HCT116 (cell line): Measurements from ENCODE around the gene SNRPF. TPM values are rescaled to one million over a fixed set of nuclear protein-coding genes. Genes with fewer than 3 reads are reported as not detected.
A peak's percentile ranks its signal among the peaks of the same experiment; 100 is the strongest.

Experiments used
- ATAC-seq: fragments of 200-7000 bp; cut with Tn5 transposase; 2 replicates; pipeline ENCODE4 v1.9.1; 2020; ENCODE audit warnings: mild to moderate bottlenecking, moderate library complexity
- BruUV-seq: library from RNA; stranded (reverse); fragments of 400-500 nt; replicated peaks from 2 replicates; lab custom pipeline; 2021; lab: Mats Ljungman, UMichigan
- CTCF ChIA-PET: fragments of 300-600 bp; sonication (Branson Sonifier 250); formaldehyde crosslinking; loops from one replicate; lab custom pipeline; 2021; ENCODE audit warnings: antibody characterized with exemption; lab: Charles Lee
- POLR2A ChIA-PET: fragments of 300-600, 350-600 bp; sonication (Branson Sonifier 250); formaldehyde crosslinking; loops from one replicate; lab custom pipeline; 2021; ENCODE audit warnings: antibody characterized with exemption; lab: Charles Lee
- RAD21 ChIA-PET, 2 experiments: fragments of 300-600 bp; sonication (Branson Sonifier 250); formaldehyde crosslinking; loops; one replicate each; lab custom pipeline; 2023; ENCODE audit warnings: low total read pairs in 2 of 2; ENCODE audit not compliant: uncharacterized antibody in 2 of 2, unreplicated experiment in 2 of 2, low non-redundant PET in 1 of 2; lab: Charles Lee
- DNase-seq: peaks from one replicate; pipeline ENCODE4 v3.0.0-alpha.2; 2010; ENCODE audit warnings: low read depth, low spot score
- H2AFZ ChIP-seq: fragments of 200-600 bp; shearing (Covaris generic), sonication (generic); 2 replicates; pipeline ENCODE4 v1.6.1; 2017; ENCODE audit warnings: low read depth, mixed run types, mixed read lengths, antibody characterized with exemption, low read length; ENCODE audit not compliant: poor library complexity, severe bottlenecking
- H3K27ac ChIP-seq: 2 replicates; pipeline ENCODE4 v1.5.1; 2012; ENCODE audit warnings: low read depth, low read length
- H3K27me3 ChIP-seq: fragments of 200-600 bp; sonication (generic); 2 replicates; pipeline ENCODE4 v1.6.1; 2016; ENCODE audit warnings: mixed run types, low read length, mixed read lengths; ENCODE audit not compliant: insufficient read depth
- H3K36me3 ChIP-seq, 2 experiments: fragments of 200-500 bp in 1 of 2; fragments of 200-600 bp in 1 of 2; sonication (Bioruptor generic) in 1 of 2; sonication (generic) in 1 of 2; 2 replicates each; pipeline versions ENCODE4 v1.5.1 to v1.6.1; 2014 to 2016; ENCODE audit warnings: low read length in 2 of 2, inconsistent platforms in 1 of 2, mixed read lengths in 1 of 2, mixed run types in 1 of 2; ENCODE audit not compliant: insufficient read depth in 2 of 2, control insufficient read depth in 1 of 2
- H3K4me1 ChIP-seq, 2 experiments: fragments of 200-600 bp in 1 of 2; sonication (generic) in 1 of 2; 2 replicates each; pipeline versions ENCODE4 v1.5.1 to v1.6.1; 2012 to 2017; ENCODE audit warnings: low read length in 2 of 2, inconsistent platforms in 1 of 2, mild to moderate bottlenecking in 1 of 2, mixed read lengths in 1 of 2, mixed run types in 1 of 2, moderate library complexity in 1 of 2; ENCODE audit not compliant: insufficient read depth in 2 of 2, control insufficient read depth in 1 of 2
- H3K4me2 ChIP-seq: fragments of 200-600 bp; sonication (generic); 2 replicates; pipeline ENCODE4 v1.6.1; 2017; ENCODE audit warnings: mixed run types, low read length, mixed read lengths
- H3K4me3 ChIP-seq, 2 experiments: fragments of 200-600 bp in 1 of 2; sonication (generic) in 1 of 2; replicated peaks in 1 of 2; 2 replicates each; pipeline ENCODE4 v1.5.1; 2011 to 2016; ENCODE audit warnings: low read length in 2 of 2, control low read depth in 1 of 2, low read depth in 1 of 2, mild to moderate bottlenecking in 1 of 2, mixed read lengths in 1 of 2, mixed run types in 1 of 2
- H3K79me2 ChIP-seq: fragments of 200-600 bp; sonication (generic); 2 replicates; pipeline ENCODE4 v1.6.1; 2017; ENCODE audit warnings: mild to moderate bottlenecking, mixed run types, low read length, moderate library complexity, mixed read lengths; ENCODE audit not compliant: insufficient read depth
- H3K9ac ChIP-seq: fragments of 200-600 bp; sonication (generic); 2 replicates; pipeline ENCODE4 v1.6.1; 2016; ENCODE audit warnings: low read length, mixed read lengths
- H3K9me2 ChIP-seq: fragments of 200-600 bp; sonication (generic), shearing (Covaris generic); 2 replicates; pipeline ENCODE4 v1.6.1; 2017; ENCODE audit warnings: mixed run types, mild to moderate bottlenecking, moderate library complexity; ENCODE audit not compliant: insufficient read depth
- H3K9me3 ChIP-seq, 2 experiments: fragments of 200-500 bp in 1 of 2; fragments of 200-600 bp in 1 of 2; sonication (Bioruptor generic) in 1 of 2; sonication (generic) in 1 of 2; 2 replicates each; pipeline ENCODE4 v1.6.1; 2014 to 2017; ENCODE audit warnings: low read length in 2 of 2, mixed read lengths in 2 of 2, inconsistent platforms in 1 of 2, low read depth in 1 of 2, mild to moderate bottlenecking in 1 of 2, mixed run types in 1 of 2, moderate library complexity in 1 of 2; ENCODE audit not compliant: control insufficient read depth in 1 of 2, insufficient read depth in 1 of 2
- H4K20me1 ChIP-seq: fragments of 200-600 bp; sonication (generic), shearing (Covaris generic); 2 replicates; pipeline ENCODE4 v1.6.1; 2017; ENCODE audit warnings: mixed run types, mild to moderate bottlenecking, moderate library complexity; ENCODE audit not compliant: insufficient read depth
- ATF3 ChIP-seq: IDR thresholded peaks from 2 replicates; pipeline ENCODE4 v1.6.1; 2012
- CEBPB ChIP-seq: IDR thresholded peaks from 2 replicates; pipeline ENCODE4 v1.6.1; 2012; ENCODE audit warnings: low read depth
- CTCF ChIP-seq, 3 experiments: fragments of 200-600 bp in 1 of 3; sonication (generic) in 1 of 3; IDR thresholded peaks in 2 of 3; conservative IDR thresholded peaks in 1 of 3; 2 replicates each; pipeline ENCODE4 v1.5.1; 2012 to 2017; ENCODE audit warnings: low read depth in 2 of 3, low read length in 2 of 3, antibody characterized with exemption in 1 of 3, borderline replicate concordance in 1 of 3, control low read depth in 1 of 3, mild to moderate bottlenecking in 1 of 3, mixed read lengths in 1 of 3, mixed run types in 1 of 3, moderate library complexity in 1 of 3; ENCODE audit not compliant: insufficient read depth in 1 of 3
- EGR1 ChIP-seq: IDR thresholded peaks from 2 replicates; pipeline ENCODE4 v1.6.1; 2012; ENCODE audit warnings: low read depth
- FOSL1 ChIP-seq: IDR thresholded peaks from 2 replicates; pipeline ENCODE4 v1.6.1; 2012; ENCODE audit warnings: low read depth
- JUND ChIP-seq: IDR thresholded peaks from 2 replicates; pipeline ENCODE4 v1.6.1; 2012
- SIN3A ChIP-seq: IDR thresholded peaks from 2 replicates; pipeline ENCODE4 v1.6.1; 2012; ENCODE audit warnings: low read depth
- SP1 ChIP-seq: IDR thresholded peaks from 2 replicates; pipeline ENCODE4 v1.6.1; 2012; ENCODE audit warnings: low read depth
- TCF7L2 ChIP-seq: IDR thresholded peaks from 2 replicates; pipeline ENCODE4 v1.7.0; 2011; ENCODE audit warnings: borderline replicate concordance, inconsistent platforms; ENCODE audit not compliant: insufficient read depth, insufficient read length; ENCODE audit errors: extremely low read depth
- ZBTB33 ChIP-seq: IDR thresholded peaks from 2 replicates; pipeline ENCODE4 v1.6.1; 2011; ENCODE audit warnings: mild to moderate bottlenecking, low read length, moderate library complexity; ENCODE audit not compliant: insufficient replicate concordance; ENCODE audit errors: extremely low read depth
- ZFX ChIP-seq: fragments of 450-650 bp; IDR thresholded peaks from 2 replicates; pipeline ENCODE4 v1.6.1; 2017
- intact Hi-C: fragments of 100-400 bp; cut with micrococcal nuclease; formaldehyde crosslinking; loops from 2 replicates; pipeline ENCODE4 v1.10.0; 2022
- total RNA-seq: library from RNA; stranded (reverse); gene quantifications from one replicate; pipeline ENCODE4 v1.2.1, GENCODE V29; 2021; ENCODE audit not compliant: unreplicated experiment

Gene SNRPF
- total RNA-seq, 1 experiment from 2014 or later: 56.3 TPM

GRCh38 chr12:95859344-95859816 is 628 bp downstream of the SNRPF start:
- CTCF ChIA-PET: no interaction called here
- Histone ChIP-seq H2AFZ (no peak overlapping the region), H3K79me2 (peaks cover 57% of the 10 kb centered on the region), H3K27me3 (no peaks in the 10 kb centered on the region), H3K27ac (peak overlapping the region; percentile 64), H3K9me2 (no peaks in the 10 kb centered on the region), H3K4me2 (peak overlapping the region; percentile 65), H3K4me1 (peaks cover 8 to 26% of the 10 kb centered on the region in 2 experiments), H3K4me3 (peak overlapping the region; percentile 83 to 94), H3K9me3 (no peaks in the 10 kb centered on the region), H3K36me3 (peaks cover 20 to 33% of the 10 kb centered on the region in 2 experiments), H4K20me1 (peaks cover 14% of the 10 kb centered on the region; the same call in 1 of the 2 replicates), H3K9ac (peak overlapping the region; percentile 91)
- ATAC-seq (peak; percentile 26), DNase-seq (no peak)
- intact Hi-C loops: no loop called here
- POLR2A ChIA-PET: no interaction called here
- RAD21 ChIA-PET: no interaction called here
- TF ChIP-seq SP1 (no peak), TCF7L2 (no peak)
- BruUV-seq: TSS peak; percentile 37

- intact Hi-C loops: no loop called here
- Histone ChIP-seq H3K27me3 (no peaks in the 10 kb centered on the region), H2AFZ (no peak overlapping the region), H3K4me2 (peak overlapping the region; percentile 65), H3K4me3 (peak overlapping the region; percentile 83 to 94), H3K9me3 (no peaks in the 10 kb centered on the region), H3K9ac (peak overlapping the region; percentile 91), H3K27ac (no peak overlapping the region; the same call in 1 of the 2 replicates), H3K36me3 (peaks cover 23 to 40% of the 10 kb centered on the region in 2 experiments), H3K9me2 (no peaks in the 10 kb centered on the region), H3K79me2 (peaks cover 65% of the 10 kb centered on the region), H3K4me1 (peaks cover 8 to 26% of the 10 kb centered on the region in 2 experiments), H4K20me1 (peaks cover 22% of the 10 kb centered on the region)
- DNase-seq: no peak
- ATAC-seq: no peak
- CTCF ChIA-PET: no interaction called here
- POLR2A ChIA-PET: no interaction called here
- no TSS peak for BruUV-seq
- RAD21 ChIA-PET: no interaction called here
- TF ChIP-seq JUND (no peak), CTCF (IDR thresholded peaks at IDR 0.05 in 2 of 3, conservative IDR thresholded peaks at IDR 0.05 in 1 of 3; ENCODE audit: borderline replicate concordance in 1 of 3, insufficient read depth in 1 of 3, low read depth in 2 of 3, low read length in 2 of 3) (no peak), ZBTB33 (no peak), FOSL1 (no peak), ATF3 (no peak), ZFX (no peak), EGR1 (no peak), SIN3A (no peak), CEBPB (no peak)
These were observed 1.4 kb downstream of the SNRPF start for GRCh38 chr12:95859947-95860850.
